ENCODE measurements around the gene GRK7.
A peak's percentile ranks its signal among the peaks of the same experiment; 100 is the strongest.
"Not testable (repeated sequence)": the region's sequence is repeated elsewhere in the genome, so short reads cannot be mapped to it uniquely, and the experiment has no call there.

GRK7 gene

DNA sequence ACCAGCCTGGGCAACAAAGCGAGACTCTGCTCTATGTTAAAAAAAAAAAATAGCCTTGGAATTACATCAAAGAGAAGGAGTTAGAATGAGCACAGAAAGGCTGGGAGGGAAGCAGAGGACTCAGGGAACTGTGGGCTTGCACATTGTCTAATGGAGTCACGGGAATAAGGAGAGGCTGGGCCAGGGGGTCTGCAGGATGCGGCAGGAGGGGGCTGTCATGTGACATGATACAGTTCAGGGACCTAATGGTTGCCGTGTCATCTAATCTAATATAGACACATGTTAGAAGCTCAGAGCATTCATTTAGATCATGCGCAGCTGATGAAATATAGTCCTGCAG, 32.5 kb downstream of the GRK7 start:
- DNase-seq, result no peak

DNA sequence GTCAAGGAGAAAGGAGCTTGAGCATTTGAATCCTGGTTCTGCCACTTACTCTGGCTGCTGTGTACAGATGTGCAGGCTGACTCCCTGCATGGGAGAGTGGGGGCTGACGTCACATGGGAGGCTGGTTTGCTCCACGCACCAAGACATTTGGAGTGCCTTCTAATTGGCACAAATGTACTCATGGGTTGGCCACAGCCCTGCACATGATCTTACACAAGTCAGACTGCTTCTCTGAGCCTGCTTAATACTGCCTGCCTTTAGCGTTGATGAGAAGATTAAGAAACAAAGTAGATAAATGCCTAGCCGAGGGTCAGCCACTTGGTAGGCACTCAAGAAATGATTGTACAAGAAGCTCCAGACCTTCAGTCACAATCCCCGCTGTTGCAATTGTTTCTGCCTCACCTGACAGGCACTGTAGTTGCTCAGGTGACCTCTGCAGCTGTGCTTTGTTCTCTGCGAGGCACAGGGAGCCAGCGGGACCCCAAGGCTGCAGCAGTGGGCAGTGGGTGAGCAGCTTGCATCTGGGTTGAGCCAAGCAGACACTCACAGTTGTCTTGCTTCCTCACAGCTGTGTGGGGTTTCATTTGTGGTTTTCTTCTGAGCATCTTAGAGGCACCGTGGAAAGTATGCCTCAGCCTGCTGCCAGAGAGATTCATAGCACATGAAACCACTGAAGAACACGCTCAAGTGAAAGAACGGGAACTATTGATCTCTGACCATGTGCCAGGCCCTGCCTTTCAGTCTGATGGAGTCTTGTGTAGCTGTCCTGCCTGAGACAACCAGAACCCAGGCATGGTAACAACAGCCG, 33.1 kb downstream of the GRK7 start:
- DNase-seq, result no peak

DNA sequence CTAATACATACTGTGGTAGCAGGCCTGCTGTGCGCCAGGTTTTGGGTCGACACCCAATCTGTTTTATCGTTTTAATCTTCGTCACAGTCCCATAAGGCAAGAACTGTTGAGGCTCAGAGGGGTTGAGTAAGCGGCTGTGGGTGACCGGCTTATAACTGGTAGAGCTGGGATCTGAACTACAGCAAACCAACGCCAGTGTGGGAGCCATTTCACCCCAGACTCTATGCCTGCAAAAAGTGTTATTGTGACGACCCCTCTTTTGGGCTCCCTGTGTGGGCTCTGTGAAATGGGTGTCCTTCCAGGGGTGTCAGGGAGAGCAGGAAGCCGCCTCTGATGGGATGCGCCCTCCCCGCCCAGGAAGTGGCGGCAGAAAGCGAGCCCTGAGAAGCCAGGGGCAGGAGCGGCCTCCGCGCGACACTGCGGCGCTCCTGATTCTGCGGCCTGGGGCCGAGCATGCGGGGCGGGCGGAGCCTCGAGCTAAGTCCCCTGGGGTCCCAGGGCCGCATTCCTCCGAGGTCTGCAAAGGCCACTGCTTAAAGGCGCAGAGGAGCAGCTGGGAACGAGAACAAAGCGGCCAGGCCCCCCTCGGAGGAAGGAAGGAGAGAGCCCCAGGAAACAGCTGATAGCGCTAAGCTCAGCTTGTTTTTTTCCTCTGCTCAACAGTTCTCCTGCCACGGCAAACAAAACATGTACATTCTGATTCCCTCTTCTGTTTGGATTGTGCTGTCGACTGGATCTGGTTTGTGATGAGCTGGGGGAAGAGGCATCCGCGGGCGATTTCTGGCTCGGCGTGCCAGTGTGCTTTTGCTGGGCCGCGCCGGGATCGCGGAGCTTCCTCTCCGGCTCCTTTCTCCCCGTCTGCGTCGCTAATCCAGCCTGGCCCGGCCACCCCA, 33.9 kb downstream of the GRK7 start:
- peak in 7 of 58 donors; percentile 4 to 31 (median 16) for DNase-seq

DNA sequence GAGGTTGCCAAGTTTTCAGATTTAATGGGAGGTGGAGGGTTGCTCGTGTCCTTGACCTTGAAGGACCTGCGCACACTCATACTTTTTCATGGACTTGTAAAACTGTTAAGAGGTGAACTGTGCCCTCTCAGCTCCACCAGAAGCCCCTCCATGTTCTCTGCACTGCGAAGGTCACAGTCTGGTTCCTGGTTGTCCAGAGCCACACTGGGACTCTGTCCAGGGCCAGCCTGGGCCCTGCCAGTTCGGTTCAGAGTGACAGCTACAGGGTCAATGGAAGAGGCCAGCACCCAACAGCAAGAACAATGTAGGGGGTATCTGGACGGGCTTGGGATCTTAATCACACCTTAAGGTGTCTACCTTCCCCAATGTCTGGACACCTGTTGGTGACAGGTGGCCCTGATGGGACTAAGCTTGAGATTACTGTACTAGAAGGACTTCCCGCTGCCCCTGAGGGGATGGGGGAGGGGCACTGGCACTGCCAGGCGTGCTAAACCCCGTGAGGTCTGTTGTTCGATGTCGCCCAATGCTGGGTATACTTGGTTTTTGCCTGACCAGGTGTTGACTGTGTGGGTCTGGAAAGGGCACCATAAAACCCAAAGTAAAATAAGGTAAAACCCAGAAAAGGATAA, 34.7 kb downstream of the GRK7 start:
- DNase-seq, result no peak

DNA sequence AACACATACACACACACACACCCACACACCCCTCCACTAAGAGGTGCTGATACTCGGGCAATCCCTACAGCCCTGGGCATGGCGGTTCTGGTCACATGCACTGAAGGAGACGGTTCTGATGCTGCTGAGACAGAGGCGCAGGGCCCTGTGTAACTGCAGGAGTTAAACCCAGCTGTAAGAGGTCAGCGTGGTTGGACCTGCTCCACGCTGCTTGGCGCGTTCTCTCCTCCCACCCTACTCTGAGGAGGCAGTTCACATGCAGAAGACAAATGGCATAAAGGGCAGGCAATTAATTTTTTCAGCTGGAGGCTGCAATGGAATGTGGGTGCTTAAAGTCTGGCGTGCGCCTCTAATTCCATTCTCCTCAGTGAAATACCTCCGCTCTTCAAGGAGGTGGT, 35.2 kb downstream of the GRK7 start:
- DNase-seq, result no peak

DNA sequence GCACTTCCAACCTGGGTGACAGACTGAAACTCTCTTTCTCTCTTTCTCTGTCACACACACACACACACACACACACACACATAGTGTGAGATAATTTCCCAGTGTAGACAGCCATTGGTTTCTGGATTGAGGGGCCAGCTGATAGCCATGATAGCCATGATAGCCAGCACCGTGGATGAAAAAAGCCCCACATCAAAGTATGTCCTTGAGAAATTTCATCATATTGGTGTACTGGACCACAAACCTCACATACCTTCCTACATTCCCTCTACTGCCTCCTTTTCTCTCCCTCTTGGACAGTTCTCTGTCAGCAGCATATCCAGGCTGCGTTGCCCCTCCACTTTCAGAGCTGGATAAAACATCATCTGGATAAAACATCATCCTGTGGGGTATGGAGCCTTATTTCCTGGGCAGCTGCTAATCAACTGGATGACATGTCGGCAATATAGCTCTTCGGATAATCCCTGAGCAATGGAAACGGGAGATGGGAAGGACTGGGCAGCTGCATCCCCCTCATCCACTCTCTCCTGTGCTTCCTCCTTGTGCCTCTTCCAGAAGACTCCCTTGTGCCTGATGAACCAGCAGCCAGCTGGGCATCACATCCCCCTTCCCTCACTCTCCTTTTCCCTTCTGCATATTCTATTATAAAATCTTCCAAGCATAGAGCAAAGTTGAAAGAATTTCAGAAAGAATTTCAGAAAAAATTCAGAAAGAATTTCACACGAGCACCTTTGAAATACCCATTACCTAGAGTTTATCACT, 39.3 kb downstream of the GRK7 start:
- no peak for DNase-seq

DNA sequence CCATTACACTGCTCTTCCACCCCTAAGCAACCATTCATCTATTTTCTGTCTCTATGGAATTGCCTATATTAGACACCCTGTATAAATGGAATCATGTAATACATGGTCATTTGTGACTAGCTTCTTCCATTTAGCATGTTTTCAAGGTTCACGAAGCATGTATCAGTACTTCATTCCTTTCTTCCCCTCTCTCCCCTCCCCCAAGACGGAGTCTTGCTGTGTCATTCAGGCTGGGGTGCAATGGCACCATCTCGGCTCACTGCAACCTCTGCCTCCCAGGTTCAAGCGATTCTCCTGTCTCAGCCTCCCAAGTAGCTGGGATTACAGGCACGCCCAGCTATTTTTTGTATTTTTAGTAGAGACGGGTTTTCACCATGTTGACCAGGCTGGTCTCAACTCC, 40.3 kb downstream of the GRK7 start:
- not testable (repeated sequence) for DNase-seq

DNA sequence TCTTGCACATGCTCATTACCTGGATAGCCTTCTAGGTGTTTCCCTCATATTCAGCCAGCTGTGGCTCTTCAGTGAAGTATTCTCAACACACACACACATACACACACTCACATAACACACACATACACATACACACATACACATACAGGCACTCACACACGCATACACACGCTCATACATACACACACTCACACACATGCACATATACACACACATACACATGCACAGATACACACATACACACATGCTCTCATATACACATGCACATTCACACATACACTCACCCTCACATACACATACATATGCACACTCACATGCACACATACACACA, 41.2 kb downstream of the GRK7 start:
- no peak for DNase-seq

DNA sequence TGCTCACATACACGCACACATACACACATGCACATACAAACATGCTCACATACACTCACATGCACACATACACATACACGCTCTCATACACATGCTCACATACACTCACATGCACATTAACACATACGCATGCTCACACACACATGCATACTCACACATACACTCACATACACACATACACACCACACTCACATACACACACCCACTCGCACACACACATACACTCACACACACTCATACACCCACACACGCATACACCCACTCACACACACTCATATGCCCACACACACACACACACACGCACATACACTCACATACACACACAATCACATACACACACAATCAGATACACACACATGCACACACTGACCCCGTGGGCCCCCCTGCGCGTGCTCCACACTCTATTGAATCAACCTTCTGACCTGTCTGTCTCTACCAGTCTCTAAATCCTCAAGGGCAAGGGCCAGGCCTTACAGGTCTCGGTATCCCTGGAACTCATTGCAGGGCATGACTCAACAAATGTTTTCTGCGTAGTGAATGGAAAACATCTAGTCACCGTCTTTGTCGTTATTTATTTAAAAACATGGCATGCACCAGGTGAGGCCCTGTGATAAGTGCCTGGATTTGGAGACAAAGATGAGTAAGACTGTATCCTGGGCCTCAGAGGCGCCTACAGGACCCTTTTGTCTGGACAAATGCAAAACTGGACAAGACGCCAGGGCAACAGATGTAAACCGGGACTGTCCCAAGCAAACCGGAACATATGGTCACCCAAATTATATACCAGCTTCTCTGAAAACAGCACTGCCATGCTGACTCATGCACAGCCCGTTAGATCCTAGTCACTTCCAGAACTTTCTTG, 41.8 kb downstream of the GRK7 start:
- DNase-seq, result no peak

DNA sequence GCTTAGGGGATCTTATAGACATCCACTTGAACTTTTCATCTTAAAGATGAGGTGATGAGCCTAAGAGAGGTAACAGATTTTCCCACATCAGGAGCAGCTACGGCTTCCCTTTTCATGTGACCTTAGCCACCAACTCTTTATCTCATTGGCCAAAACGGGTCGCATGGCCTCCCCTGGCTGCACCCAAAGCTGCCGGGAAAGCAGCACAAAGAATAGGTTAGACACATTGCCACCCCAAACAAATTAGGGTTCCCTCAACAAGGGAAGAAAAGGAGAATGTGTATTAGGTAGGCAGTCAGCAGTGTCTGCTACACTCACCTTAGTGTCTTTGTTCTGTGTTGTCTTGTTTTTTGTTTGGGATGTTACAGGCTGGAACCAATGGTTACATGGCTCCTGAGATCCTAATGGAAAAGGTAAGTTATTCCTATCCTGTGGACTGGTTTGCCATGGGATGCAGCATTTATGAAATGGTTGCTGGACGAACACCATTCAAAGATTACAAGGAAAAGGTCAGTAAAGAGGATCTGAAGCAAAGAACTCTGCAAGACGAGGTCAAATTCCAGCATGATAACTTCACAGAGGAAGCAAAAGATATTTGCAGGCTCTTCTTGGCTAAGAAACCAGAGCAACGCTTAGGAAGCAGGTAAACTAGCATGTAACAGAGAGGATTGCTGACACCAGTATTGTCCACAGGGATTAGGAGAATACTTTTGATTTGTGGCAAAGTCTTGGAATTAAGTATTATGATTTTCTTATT, 44.2 kb downstream of the GRK7 start:
- no peak for DNase-seq

DNA sequence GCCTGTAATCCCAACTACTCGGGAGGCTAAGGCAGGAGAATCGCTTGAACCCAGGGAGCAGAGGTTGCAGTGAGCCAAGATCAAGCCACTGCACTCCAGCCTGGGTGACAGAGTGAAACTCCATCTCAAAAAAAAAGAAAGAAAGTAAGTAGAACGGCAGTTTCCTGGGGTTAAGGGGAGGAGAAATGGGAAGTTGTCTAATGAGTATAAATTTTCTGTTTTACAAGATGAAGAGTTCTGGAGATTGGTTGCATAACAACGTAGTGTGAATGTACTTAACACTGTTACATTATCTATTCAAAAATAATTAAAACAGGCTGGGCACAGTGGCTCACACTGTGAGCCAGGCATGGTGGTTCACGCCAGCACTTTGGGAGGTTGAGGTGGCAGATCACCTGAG, 45.4 kb downstream of the GRK7 start:
- no peak for DNase-seq

DNA sequence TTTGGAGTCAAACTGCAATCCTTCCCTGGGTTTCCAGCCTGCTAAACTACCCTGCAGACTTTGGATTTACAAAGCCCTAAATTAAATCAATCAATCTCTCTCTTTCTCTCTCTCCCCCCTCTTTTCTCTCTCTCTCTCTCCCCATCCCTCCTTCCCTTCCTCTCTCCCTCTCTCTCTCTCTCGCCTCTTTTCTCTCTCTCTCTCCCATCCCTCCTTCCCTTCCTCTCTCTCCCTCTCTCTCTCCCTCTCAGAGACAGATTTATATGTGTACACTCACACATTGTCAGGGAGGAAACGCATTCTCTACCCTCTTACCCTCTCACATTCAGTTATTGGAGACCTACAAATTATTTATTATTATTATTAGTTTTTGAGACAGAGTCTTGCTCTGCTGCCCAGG, 47.0 kb downstream of the GRK7 start:
- no peak for DNase-seq

DNA sequence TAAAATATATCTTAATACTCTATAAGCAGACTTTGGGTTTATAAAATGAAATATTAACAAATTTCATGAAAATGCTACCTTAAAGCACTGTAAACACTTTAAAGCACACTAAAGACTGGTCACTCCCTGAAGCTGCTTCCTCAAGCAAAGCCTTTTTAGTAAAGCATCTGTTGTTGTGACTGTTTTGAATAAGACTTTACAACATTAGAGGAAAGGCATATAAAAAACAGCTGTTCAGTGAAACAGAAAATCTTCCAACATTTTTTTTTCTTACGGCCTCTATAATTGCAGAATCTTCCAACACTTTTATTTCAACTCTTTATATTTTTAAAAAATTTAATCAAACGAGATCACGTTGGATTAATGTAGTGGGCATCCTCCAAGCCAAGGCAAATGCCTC, 48.1 kb downstream of the GRK7 start:
- DNase-seq, result no peak

DNA sequence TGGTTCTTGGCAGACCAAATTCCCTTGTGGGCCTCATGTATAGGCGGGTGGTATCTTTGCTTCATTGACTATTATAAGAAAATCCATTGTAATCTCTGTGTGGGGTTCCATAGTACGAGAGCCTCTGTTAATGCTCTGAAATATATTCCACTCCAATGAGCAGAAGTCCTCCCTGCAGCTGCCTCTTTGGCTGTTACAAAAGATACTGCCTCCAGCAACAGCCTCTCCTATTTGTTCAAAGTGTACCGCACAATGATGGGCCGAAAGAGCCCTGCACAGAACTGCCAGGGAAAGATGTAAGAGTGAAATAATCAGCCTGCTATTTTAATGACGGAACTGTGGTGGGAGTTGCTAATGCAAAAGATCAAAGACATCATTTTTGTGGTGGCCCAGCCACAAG, 48.9 kb downstream of the GRK7 start:
- DNase-seq, result no peak

DNA sequence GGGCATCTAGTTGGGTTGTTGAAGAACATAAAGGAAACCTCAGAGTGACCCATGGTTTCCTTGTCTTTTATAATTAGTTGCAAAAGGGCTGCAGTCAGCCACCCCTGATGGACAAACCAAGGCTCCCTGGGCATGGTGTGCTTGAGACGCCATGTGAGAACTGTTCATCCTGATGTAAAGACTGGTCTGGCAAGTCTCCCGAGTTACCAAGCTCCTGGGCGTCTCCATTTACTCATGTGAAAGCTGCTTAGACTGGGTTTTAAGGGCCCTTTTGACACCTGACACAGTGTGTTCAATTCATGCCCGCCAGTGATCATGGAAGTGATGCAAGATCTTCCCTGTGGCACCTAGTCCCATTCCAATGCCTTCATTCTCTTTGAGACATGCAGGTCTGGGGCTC, 49.4 kb downstream of the GRK7 start:
- DNase-seq, result no peak

All from anterior cingulate cortex (tissue), 58 donors.